GM19395 (cell line): ENCODE measurements around the gene PLEKHA5.
"Not testable (repeated sequence)": the region's sequence is repeated elsewhere in the genome, so short reads cannot be mapped to it uniquely, and the experiment has no call there.

ENCODE experiments used
- ATAC-seq: cut with Tn5 transposase; IDR thresholded peaks from one replicate; pipeline ENCODE4 v1.9.1; 2021; ENCODE audit warnings: mild to moderate bottlenecking, moderate library complexity; ENCODE audit not compliant: unreplicated experiment

PLEKHA5 gene

GRCh38 chr12:19165451-19165850 lies 35.9 kb downstream of the PLEKHA5 start:
- ATAC-seq = no peak

DNA sequence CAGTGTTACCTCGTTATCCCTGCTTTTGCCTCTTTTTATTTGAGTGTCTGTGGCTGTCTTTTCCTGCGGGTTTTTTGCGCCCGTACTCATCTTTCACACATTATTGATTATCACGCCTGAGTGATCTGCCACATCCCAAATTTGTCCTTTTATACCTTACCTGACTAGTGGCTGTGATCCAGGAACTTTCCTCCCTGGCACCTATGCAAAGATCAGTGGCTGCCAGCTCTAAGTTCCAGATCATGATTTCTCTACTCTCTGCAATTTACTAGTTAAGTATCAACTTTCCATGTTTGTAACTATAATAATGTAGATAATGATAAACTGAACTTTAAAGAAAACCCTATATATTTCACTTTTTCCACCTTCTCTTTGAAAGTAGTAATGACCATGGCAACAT lies 36.9 kb downstream of the PLEKHA5 start:
- no peak for ATAC-seq

GRCh38 chr12:19166956-19167355 lies 37.4 kb downstream of the PLEKHA5 start:
- ATAC-seq = no peak

DNA sequence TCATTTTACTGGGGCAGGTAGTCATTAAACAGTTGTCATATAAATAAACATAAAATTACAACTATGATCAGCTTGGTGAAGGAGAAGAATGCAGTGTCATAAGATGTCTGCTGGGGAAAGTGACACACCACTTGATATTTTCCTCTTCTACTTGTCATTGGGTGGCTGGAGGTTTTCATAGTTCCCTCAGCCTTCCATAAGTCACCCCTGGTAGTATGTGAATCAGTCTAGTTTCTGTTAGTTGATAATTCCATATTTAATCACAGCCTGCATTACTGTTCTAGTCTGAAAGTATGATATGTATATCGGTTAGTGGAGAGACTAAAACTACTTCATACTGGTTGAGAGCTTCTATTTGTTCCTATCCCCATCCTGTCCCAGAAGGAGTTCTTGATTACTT lies 38.2 kb downstream of the PLEKHA5 start:
- ATAC-seq = no peak

GRCh38 chr12:19168644-19169043 lies 39.1 kb downstream of the PLEKHA5 start:
- ATAC-seq = no peak

DNA sequence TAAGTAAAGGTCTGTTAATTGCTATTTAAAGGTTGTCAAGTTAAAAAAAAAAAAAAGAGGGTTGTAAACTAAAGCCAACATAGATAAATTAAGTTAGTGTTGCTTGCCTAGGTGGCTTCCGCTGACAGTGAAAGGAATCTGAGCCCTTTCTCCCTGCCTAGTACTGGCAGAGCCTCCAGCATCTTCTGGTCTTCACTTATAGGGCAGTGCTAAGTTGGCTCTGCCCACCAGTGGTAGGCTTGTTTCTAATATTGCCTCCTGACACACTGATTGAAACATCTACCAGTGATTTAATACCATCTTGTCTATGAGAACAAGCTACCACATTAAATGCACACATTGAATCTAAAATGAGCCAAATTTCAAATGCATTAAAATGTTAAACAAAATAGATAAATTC lies 39.7 kb downstream of the PLEKHA5 start:
- ATAC-seq = no peak

- ATAC-seq = not testable (repeated sequence)
Observed at GRCh38 chr12:19170286-19170685, 40.8 kb downstream of the PLEKHA5 start.

GRCh38 chr12:19171731-19172130 lies 42.2 kb downstream of the PLEKHA5 start:
- ATAC-seq = no peak

GRCh38 chr12:19177754-19178153 lies 48.2 kb downstream of the PLEKHA5 start:
- ATAC-seq = no peak

DNA sequence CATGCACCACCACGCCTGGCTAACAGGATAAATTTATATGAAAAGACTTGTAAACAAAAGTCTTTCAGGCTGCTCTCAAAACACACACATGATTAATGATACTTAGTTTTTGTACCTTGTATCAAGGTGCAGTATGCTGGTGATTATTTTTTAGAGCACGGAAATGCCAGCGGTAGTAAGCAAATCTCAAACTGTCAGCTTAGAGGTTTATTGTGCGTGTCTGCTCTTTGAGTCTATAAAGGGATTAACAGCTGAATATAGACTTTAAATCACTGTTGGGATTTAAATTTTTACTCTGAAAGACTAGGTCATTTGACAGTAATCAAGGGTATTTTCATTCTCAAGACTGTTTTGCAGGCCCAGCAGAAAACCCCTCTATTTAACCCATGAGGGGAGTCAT lies 50.5 kb downstream of the PLEKHA5 start:
- ATAC-seq = no peak

DNA sequence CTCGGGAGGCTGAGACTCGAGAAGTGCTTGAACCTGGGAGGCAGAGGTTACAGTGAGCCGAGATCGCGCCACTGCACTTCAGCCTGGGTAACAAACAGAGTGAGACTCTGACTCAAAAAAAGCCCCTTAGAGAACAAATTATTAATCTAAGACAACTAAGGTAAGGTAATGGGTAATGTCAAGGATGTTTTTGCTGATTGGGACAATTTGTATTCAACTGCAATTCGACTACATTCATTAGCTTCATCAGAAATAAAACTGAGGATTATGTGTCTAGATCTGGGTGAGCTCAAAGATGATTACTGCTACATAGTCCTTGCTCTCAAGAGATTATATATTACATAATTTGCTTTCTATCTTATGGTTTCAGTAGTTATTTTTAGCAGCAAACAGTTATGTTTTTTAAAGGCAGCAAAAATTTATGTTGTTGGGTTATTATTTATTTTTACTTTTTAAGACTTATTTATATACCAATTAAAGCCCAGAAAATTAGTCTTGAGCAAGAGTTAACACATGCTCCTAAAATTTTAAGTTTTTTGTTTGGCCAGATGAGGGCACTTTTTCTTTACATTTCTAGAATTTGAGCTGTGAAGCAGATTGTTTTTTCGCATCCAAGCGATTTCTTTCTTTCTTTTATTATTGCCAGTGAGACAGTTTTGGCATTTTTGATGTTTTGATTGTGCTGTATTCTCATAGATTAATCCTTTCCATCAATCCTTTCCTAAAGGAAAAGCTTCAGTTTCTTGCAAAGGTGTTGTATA lies 52.3 kb downstream of the PLEKHA5 start:
- no peak for ATAC-seq

GRCh38 chr12:19183121-19183838 lies 53.7 kb downstream of the PLEKHA5 start:
- no peak for ATAC-seq

GRCh38 chr12:19185262-19185929 lies 55.9 kb downstream of the PLEKHA5 start:
- ATAC-seq = no peak

GRCh38 chr12:19186722-19187661 lies 57.5 kb downstream of the PLEKHA5 start:
- peak; percentile 69 for ATAC-seq

- no peak for ATAC-seq
Observed at GRCh38 chr12:19189522-19189921, 60.0 kb downstream of the PLEKHA5 start.

DNA sequence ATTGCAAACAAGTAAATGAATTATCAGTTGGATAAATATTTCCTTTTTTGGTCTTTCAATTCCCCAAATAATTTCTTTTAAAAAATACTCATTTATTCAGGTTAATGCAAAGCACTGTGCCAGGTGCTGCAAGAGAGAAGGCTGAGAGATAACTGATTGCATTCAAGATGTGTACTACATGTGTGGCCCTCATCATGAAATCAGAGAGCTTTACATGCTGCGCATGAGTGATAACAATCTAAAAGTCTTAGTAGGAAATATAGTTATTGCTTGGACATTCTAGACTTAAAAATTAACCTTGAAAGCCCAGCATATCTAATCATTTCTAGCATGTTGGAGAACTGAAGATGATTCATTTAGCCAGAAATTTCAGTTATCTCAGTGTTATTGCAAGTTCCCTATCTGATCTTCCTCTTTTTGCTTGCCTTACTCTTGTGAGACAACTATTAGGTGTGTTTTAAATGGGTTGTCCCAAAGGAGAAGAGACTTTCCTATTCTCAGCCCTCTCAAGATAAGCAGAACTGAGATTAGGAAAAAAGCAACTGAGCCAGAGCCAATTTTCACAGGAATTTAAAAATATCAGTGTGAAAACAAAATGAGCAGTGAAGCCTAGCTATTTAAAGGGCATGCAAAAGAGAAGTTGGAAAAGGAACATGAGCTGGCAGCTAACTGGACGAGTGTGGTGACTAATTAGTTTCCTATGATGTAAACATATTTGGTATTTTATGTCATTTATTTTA lies 60.9 kb downstream of the PLEKHA5 start:
- no peak for ATAC-seq

DNA sequence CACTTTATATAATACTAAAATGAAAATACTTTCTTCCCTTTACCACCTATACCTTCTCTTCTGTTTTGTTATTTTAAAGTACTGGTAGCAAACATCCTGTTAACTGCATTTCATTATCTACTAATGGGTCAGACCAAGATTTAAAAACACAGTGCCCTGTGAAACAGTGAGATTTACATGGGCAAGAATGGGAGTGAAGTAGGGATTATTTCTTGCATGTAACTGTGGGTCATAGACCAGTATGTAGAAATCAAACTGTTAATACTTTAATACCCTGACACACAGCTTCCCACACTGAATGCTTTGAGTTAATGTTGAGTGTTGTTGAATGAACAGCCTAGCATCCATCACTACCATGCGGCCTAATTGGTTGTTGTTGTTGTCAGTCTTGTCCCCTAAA lies 61.6 kb downstream of the PLEKHA5 start:
- no peak for ATAC-seq

GRCh38 chr12:19191563-19191962 lies 62.0 kb downstream of the PLEKHA5 start:
- no peak for ATAC-seq

DNA sequence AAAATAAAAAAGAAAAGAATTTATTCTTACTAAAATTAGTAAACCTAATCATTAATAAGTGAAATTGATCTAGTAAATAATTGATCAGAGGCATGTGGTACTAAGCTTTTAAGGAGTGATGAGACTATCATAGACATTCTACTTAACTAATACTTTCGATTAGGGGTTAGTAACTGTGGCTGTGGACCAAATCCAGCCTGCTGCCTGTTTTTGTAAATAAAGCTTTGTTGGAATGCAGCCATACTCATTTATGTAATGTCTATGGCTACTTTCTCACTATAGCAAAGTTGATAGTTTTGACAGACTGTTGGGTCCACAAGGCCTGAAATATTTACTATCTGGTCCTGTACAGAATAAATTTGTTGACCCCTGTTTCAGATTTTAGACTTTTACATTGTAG lies 63.2 kb downstream of the PLEKHA5 start:
- ATAC-seq = no peak

- ATAC-seq = no peak
Observed at GRCh38 chr12:19194963-19195362, 65.4 kb downstream of the PLEKHA5 start.
